GM18868 (cell line): ENCODE measurements around the gene DIPK2B.

Experiments used
- ATAC-seq: cut with Tn5 transposase; IDR thresholded peaks from one replicate; pipeline ENCODE4 v1.9.1; 2021; ENCODE audit warnings: mild to moderate bottlenecking, moderate library complexity; ENCODE audit not compliant: unreplicated experiment

The DIPK2B gene

GRCh38 chrX:45200741-45201234 is at the start of gene DIPK2B:
TSS of gene DIPK2B (minus strand) at chrX:45200876. CDS start at chrX:45200826, 50 bp downstream.
- ATAC-seq: no peak

- ATAC-seq: no peak
Observed at GRCh38 chrX:45240301-45240700, 39.6 kb upstream of the DIPK2B start.

- ATAC-seq: no peak
Observed at GRCh38 chrX:45238489-45238888, 37.8 kb upstream of the DIPK2B start.

- no peak for ATAC-seq
Observed at GRCh38 chrX:45233531-45233930, 32.9 kb upstream of the DIPK2B start.

GRCh38 chrX:45232139-45232538 is 31.5 kb upstream of the DIPK2B start:
- no peak for ATAC-seq

GRCh38 chrX:45230410-45230809 is 29.7 kb upstream of the DIPK2B start:
- no peak for ATAC-seq

- no peak for ATAC-seq
Observed at GRCh38 chrX:45229348-45229747, 28.7 kb upstream of the DIPK2B start.

GRCh38 chrX:45228126-45228525 is 27.4 kb upstream of the DIPK2B start:
- no peak for ATAC-seq

GRCh38 chrX:45208121-45208856 is 7.6 kb upstream of the DIPK2B start:
- no peak for ATAC-seq

- no peak for ATAC-seq
Observed at GRCh38 chrX:45202171-45202570, 1.5 kb upstream of the DIPK2B start.

- ATAC-seq: no peak
Observed at GRCh38 chrX:45198706-45199105, 2.0 kb downstream of the DIPK2B start.

GRCh38 chrX:45198301-45198700 is 2.4 kb downstream of the DIPK2B start:
- ATAC-seq: no peak

GRCh38 chrX:45196701-45197100 is 4.0 kb downstream of the DIPK2B start:
- ATAC-seq: no peak

GRCh38 chrX:45191820-45192409 is 8.8 kb downstream of the DIPK2B start:
- ATAC-seq: no peak

- peak; percentile 75 for ATAC-seq
Observed at GRCh38 chrX:45191383-45191782, 9.3 kb downstream of the DIPK2B start.

GRCh38 chrX:45187731-45188130 is 12.9 kb downstream of the DIPK2B start:
- no peak for ATAC-seq

- ATAC-seq: peak; percentile 20
Observed at GRCh38 chrX:45186643-45187026, 14.0 kb downstream of the DIPK2B start.

- no peak for ATAC-seq
Observed at GRCh38 chrX:45184211-45184610, 16.5 kb downstream of the DIPK2B start.

- no peak for ATAC-seq
Observed at GRCh38 chrX:45172890-45173289, 27.8 kb downstream of the DIPK2B start.

GRCh38 chrX:45166781-45167180 is 33.9 kb downstream of the DIPK2B start:
- ATAC-seq: no peak

- ATAC-seq: no peak
Observed at GRCh38 chrX:45165726-45166125, 35.0 kb downstream of the DIPK2B start.

GRCh38 chrX:45164995-45165394 is 35.7 kb downstream of the DIPK2B start:
- ATAC-seq: no peak
